Skeletal muscle cell (primary cell): ENCODE results near the gene VMO1.

Source experiments
- DNase-seq: peaks from one replicate; pipeline ENCODE4 v3.0.0-alpha.2; 2010; ENCODE audit warnings: low read depth
- H3K4me3 ChIP-seq: 2 replicates; pipeline ENCODE4 v1.5.1; 2011; ENCODE audit warnings: low read depth, mild to moderate bottlenecking, control low read depth, low read length, moderate library complexity

VMO1 gene

DNA sequence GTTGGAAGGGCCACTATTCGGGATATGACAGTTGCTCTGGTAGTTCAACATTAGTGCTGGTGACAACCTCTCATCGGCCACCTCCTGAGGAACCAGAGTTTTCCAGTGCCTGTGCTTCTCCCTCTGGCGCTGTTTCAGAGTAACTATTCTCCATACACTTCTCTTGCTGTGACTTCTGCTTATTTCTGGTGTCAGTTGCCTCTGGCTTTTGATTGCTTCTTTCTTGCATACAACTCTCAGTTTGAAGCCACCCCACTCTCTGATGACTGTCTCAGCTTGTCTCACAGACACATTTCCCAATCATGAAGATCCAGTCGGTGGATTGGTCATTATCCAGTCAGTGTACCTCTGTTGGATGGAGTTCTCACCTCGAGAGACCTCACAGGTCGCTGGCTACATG lies 17.9 kb downstream of the VMO1 start:
- H3K4me3 ChIP-seq: no peak overlapping the region
- DNase-seq: no peak

- DNase-seq: no peak
- no peak overlapping the region for H3K4me3 ChIP-seq
These were observed 19.4 kb downstream of the VMO1 start for GRCh38 chr17:4766723-4767122.

GRCh38 chr17:4766201-4766600 lies 20.0 kb downstream of the VMO1 start:
- no peak overlapping the region for H3K4me3 ChIP-seq
- DNase-seq: no peak

- no peak for DNase-seq
- no peak overlapping the region for H3K4me3 ChIP-seq
These were observed 21.6 kb downstream of the VMO1 start for GRCh38 chr17:4764595-4764994.

GRCh38 chr17:4759776-4760236 lies 26.4 kb downstream of the VMO1 start:
- H3K4me3 ChIP-seq: no peak overlapping the region
- no peak for DNase-seq

DNA sequence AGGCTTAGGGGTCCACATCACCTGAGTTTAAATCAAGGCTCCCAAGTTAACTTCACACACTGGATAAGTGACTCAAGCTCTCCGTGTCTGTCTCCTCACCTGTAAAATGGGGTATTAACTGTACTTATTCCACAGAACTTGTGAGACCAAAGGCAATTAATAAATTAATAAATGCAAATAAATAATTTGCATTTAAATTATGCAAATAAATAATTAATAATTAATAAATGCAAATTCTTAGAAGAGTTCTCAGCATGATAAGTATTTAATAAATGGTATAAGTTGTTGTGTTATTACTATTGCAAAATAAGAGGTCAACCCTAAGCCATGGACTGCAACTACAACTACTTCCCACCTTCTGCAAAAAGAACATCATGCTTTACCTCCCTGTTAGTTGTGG lies 32.8 kb downstream of the VMO1 start:
- no peak overlapping the region for H3K4me3 ChIP-seq
- no peak for DNase-seq

GRCh38 chr17:4751932-4752331 lies 34.2 kb downstream of the VMO1 start:
- DNase-seq: no peak
- H3K4me3 ChIP-seq: no peak overlapping the region

- no peak for DNase-seq
- no peak overlapping the region for H3K4me3 ChIP-seq
These were observed 35.6 kb downstream of the VMO1 start for GRCh38 chr17:4750606-4751005.

- no peak overlapping the region for H3K4me3 ChIP-seq
- no peak for DNase-seq
These were observed 37.5 kb downstream of the VMO1 start for GRCh38 chr17:4748686-4749085.

DNA sequence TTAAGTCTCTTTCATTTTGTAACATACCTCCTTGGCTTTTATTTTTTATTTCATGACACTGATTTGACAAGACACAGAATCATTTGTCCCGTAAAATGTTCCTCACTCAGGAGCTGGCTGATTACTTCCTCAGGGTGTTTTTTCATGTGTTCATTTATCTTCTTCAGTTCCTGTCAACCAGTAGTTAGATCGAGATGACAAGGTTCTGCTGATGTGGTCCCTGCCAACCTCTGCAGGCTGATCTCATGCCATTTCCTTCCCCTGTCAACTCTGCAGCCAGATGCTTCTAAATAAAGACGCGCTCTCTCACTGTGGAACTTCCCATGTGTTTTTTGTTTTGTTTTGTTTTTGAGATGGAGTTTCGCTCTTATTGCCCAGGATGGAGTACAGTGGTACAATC lies 38.3 kb downstream of the VMO1 start:
- DNase-seq: no peak
- no peak overlapping the region for H3K4me3 ChIP-seq

DNA sequence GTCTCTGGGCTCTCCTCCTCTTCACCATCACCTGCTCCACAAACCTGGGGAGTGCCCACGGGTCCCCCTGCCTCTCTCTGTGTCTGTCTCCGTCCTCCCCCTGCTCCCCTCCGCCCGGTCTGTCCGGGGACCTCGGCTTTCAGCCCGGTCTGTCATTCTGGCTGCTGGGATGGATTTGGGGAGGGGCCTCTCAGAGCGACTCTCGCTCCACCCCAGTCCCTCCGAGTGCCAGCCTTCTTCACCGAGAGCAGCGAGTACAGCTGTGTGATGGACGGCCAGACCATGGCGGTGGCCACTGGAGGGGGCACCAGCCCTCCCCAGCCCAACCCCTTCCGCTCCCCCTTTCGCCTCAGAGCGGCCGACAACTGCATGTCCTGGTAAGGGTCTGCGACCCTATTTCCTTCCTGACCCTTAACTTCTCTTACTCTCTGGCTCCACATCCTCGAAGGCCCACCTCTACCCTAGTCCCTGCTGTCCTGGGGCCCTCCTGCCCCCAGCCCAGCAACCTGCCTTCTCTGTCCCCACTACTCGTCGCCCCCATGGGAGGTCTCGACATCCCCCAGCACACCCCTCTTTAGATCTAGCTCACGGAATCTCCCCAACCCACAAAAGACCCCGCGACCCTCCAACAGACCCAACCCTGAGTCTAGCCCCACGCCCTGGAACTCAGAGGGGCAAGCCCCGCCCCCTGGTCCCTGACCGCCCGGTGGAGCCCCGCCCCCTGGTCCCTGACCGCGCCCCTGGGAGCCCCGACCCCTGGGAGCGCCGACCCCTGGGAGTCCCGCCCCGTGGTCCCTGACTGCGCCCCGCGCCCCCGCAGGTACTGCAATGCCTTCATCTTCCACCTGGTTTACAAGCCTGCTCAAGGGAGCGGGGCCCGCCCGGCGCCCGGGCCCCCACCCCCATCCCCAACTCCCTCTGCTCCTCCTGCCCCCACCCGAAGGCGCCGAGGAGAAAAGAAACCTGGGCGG lies 40.9 kb downstream of the VMO1 start:
- no peak overlapping the region for H3K4me3 ChIP-seq
- no peak for DNase-seq

- no peak for DNase-seq
- H3K4me3 ChIP-seq: no peak overlapping the region
These were observed 42.3 kb downstream of the VMO1 start for GRCh38 chr17:4743898-4744297.

GRCh38 chr17:4743216-4743615 lies 42.9 kb downstream of the VMO1 start:
- H3K4me3 ChIP-seq: no peak overlapping the region
- DNase-seq: no peak

GRCh38 chr17:4742629-4743028 lies 43.5 kb downstream of the VMO1 start:
- H3K4me3 ChIP-seq: no peak overlapping the region
- DNase-seq: no peak

DNA sequence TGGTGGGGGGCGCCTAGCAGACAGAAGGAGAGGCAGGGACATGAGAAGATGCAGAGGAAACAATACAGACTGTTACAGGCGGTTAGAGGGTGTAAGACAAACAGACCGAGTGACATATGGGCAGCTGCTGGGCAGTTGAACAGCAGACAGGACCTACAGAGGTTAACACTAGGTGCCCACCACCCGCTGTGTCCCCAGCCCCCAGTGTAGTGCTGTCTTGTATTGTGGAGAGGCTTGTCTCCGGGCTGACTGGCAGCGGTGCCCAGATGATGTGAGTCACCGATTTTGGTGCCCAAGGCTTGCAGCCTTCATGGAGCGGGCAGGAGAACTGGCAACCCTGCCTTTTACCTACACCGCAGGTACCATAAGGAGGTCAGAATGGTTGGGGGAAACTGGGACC lies 44.0 kb downstream of the VMO1 start:
- DNase-seq: no peak
- H3K4me3 ChIP-seq: no peak overlapping the region

- no peak for DNase-seq
These were observed 44.6 kb downstream of the VMO1 start for GRCh38 chr17:4741544-4741943.

GRCh38 chr17:4740584-4740983 lies 45.6 kb downstream of the VMO1 start:
- no peak overlapping the region for H3K4me3 ChIP-seq

More at GRCh38 chr17:4741544-4741943, 44.6 kb downstream of the VMO1 start:
- no peak overlapping the region for H3K4me3 ChIP-seq

DNA sequence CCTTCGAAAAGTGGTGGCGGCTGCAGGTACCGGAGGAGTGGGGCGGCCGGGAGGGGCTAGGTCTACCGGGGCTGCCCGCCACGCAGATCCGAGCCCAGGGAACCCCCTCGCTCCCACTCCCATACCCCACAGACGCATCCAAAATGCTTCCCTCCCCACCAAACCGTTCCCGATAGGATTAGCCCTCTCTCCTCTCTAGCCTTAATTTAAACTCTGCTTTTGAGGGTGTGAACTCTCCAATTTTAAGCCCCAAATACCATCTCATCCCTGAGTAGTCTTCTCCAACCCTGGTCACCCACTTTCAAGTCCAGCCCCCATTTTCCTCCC lies 46.2 kb downstream of the VMO1 start:
- no peak for DNase-seq
- peak overlapping the region; percentile 69 for H3K4me3 ChIP-seq

More at GRCh38 chr17:4740584-4740983, 45.6 kb downstream of the VMO1 start:
- no peak for DNase-seq

- DNase-seq: no peak
- peak within 1 kb of the TSS; percentile 69 for H3K4me3 ChIP-seq
These were observed 46.8 kb downstream of the VMO1 start, which contains the start of the genes CXCL16 and ZMYND15 for GRCh38 chr17:4739122-4740024. TSS of gene CXCL16 (minus strand) at chr17:4739928. CDS start at chr17:4739339, 589 bp downstream. TSS of gene ZMYND15 (plus strand) at chr17:4739833. CDS start at chr17:4740549, 716 bp downstream.
